ENCODE measurements around the gene C19orf25.

The C19orf25 gene

GRCh38 chr19:1474765-1475351, 4.2 kb downstream of the C19orf25 start:
- no peak for ATAC-seq
- TF ChIP-seq ZNF8 (CRISPR knock-in tag; IDR thresholded peaks at IDR 0.05) (no peak), PPARA (CRISPR knock-in tag; IDR thresholded peaks at IDR 0.05; ENCODE audit: borderline replicate concordance) (no peak), ARNTL (CRISPR knock-in tag; IDR thresholded peaks at IDR 0.05; ENCODE audit: borderline replicate concordance, low read depth) (no peak), RARB (CRISPR knock-in tag; IDR thresholded peaks at IDR 0.05) (no peak), ESRRG (CRISPR knock-in tag; IDR thresholded peaks at IDR 0.05) (no peak), ZFP30 (CRISPR knock-in tag; IDR thresholded peaks at IDR 0.05) (no peak), TSHZ2 (CRISPR knock-in tag; IDR thresholded peaks at IDR 0.05) (no peak), ISL1 (CRISPR knock-in tag; IDR thresholded peaks at IDR 0.05) (no peak), TOX (CRISPR knock-in tag; IDR thresholded peaks at IDR 0.05; ENCODE audit: borderline replicate concordance) (no peak), BACH2 (CRISPR knock-in tag; IDR thresholded peaks at IDR 0.05; ENCODE audit: borderline replicate concordance) (no peak), ZC3H10 (CRISPR knock-in tag; IDR thresholded peaks at IDR 0.05) (no peak), TCF4 (CRISPR knock-in tag; IDR thresholded peaks at IDR 0.05; ENCODE audit: borderline replicate concordance) (no peak), POU6F1 (CRISPR knock-in tag; IDR thresholded peaks at IDR 0.05; ENCODE audit: borderline replicate concordance, low read depth) (no peak), OSR1 (CRISPR knock-in tag; IDR thresholded peaks at IDR 0.05) (no peak), ZFP3 (CRISPR knock-in tag; IDR thresholded peaks at IDR 0.05) (no peak), CSRNP3 (CRISPR knock-in tag; IDR thresholded peaks at IDR 0.05) (no peak), SNAI2 (CRISPR knock-in tag; IDR thresholded peaks at IDR 0.05) (no peak)
- TF ChIP-seq, protein P1, sequence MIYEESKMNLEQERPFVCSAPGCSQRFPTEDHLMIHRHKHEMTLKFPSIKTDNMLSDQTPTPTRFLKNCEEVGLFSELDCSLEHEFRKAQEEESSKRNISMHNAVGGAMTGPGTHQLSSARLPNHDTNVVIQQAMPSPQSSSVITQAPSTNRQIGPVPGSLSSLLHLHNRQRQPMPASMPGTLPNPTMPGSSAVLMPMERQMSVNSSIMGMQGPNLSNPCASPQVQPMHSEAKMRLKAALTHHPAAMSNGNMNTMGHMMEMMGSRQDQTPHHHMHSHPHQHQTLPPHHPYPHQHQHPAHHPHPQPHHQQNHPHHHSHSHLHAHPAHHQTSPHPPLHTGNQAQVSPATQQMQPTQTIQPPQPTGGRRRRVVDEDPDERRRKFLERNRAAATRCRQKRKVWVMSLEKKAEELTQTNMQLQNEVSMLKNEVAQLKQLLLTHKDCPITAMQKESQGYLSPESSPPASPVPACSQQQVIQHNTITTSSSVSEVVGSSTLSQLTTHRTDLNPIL (CRISPR knock-in tag; IDR thresholded peaks at IDR 0.05; ENCODE audit: low read depth): no peak

- ATAC-seq: no peak
- TF ChIP-seq OSR1 (CRISPR knock-in tag; IDR thresholded peaks at IDR 0.05) (no peak), CSRNP3 (CRISPR knock-in tag; IDR thresholded peaks at IDR 0.05) (no peak), TOX (CRISPR knock-in tag; IDR thresholded peaks at IDR 0.05; ENCODE audit: borderline replicate concordance) (no peak), PATZ1 (CRISPR knock-in tag; IDR thresholded peaks at IDR 0.05; ENCODE audit: borderline replicate concordance) (no peak), ISL1 (CRISPR knock-in tag; IDR thresholded peaks at IDR 0.05) (no peak), ZNF565 (CRISPR knock-in tag; conservative IDR thresholded peaks at IDR 0.05; ENCODE audit: low read depth) (no peak), RARB (CRISPR knock-in tag; IDR thresholded peaks at IDR 0.05) (no peak), BACH2 (CRISPR knock-in tag; IDR thresholded peaks at IDR 0.05; ENCODE audit: borderline replicate concordance) (no peak), ARNTL (CRISPR knock-in tag; IDR thresholded peaks at IDR 0.05; ENCODE audit: borderline replicate concordance, low read depth) (no peak), POU6F1 (CRISPR knock-in tag; IDR thresholded peaks at IDR 0.05; ENCODE audit: borderline replicate concordance, low read depth) (no peak), TSHZ2 (CRISPR knock-in tag; IDR thresholded peaks at IDR 0.05) (no peak)
Observed at GRCh38 chr19:1474011-1474764, 4.8 kb downstream of the C19orf25 start.

Data from SK-N-SH treated with all-trans-retinoic acid at 6 μM for 48 hours (cell line).